Measurements from ENCODE around the gene PTGER1. TPM values are rescaled to one million over a fixed set of nuclear protein-coding genes. Genes with fewer than 3 reads are reported as not detected.
A peak's percentile ranks its signal among the peaks of the same experiment; 100 is the strongest.

Gene PTGER1
- total and polyA plus RNA-seq, 9 of the 15 experiments (the other 6 are each of a cell fraction or from before 2014, with no cell fraction given) = 0.06 to 0.36 (median 0.31) TPM; not detected in 5

DNA sequence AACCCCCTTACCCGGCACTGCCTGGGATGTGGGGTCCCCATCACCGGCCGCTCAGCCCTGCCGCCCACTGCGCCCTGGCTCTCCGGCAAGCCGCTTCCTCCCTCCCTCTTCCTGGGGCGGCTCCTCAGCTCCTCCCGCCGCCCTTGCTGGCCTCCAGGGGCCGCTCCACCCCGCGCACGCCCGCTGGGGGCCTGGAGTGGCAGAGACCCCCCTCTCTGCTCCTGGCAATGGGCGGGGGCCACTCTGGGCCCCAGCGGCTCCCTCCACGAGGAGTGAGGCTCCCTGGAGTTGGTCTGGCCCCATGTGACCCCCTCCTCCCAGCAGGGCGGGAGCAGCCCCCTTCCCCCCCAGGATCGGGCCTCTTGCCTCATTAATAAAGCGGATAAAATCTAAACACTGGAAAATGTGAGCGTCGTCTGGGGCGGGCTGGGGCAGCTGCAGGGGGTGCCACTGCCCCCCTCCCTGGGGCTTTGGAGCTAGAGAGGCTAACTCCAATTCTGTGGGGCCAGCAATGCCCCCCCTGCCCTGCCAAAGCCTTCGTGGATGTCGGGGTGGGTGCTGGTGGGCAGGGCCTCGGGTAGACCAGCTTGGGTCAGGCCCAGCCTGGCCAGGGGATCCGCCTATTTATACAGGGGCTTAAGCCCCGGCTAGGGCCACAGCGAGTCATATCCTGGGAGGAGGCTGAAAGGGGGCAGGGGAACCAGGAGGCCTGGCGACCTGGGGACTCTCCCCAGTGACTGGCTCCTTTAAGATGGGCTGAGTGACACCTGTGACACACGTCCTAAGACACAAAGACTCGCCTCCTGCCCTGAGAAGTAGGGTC lies at the start of gene PTGER1 (continued):
- TF ChIP-seq, protein P1, sequence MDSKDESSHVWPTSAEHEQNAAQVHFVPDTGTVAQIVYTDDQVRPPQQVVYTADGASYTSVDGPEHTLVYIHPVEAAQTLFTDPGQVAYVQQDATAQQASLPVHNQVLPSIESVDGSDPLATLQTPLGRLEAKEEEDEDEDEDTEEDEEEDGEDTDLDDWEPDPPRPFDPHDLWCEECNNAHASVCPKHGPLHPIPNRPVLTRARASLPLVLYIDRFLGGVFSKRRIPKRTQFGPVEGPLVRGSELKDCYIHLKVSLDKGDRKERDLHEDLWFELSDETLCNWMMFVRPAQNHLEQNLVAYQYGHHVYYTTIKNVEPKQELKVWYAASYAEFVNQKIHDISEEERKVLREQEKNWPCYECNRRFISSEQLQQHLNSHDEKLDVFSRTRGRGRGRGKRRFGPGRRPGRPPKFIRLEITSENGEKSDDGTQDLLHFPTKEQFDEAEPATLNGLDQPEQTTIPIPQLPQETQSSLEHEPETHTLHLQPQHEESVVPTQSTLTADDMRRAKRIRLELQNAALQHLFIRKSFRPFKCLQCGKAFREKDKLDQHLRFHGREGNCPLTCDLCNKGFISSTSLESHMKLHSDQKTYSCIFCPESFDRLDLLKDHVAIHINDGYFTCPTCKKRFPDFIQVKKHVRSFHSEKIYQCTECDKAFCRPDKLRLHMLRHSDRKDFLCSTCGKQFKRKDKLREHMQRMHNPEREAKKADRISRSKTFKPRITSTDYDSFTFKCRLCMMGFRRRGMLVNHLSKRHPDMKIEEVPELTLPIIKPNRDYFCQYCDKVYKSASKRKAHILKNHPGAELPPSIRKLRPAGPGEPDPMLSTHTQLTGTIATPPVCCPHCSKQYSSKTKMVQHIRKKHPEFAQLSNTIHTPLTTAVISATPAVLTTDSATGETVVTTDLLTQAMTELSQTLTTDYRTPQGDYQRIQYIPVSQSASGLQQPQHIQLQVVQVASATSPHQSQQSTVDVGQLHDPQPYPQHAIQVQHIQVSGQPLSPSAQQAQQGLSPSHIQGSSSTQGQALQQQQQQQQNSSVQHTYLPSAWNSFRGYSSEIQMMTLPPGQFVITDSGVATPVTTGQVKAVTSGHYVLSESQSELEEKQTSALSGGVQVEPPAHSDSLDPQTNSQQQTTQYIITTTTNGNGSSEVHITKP (IDR thresholded peaks at IDR 0.05; ENCODE audit: partially characterized antibody) = peak; percentile 10
- TF ChIP-seq, protein P2, sequence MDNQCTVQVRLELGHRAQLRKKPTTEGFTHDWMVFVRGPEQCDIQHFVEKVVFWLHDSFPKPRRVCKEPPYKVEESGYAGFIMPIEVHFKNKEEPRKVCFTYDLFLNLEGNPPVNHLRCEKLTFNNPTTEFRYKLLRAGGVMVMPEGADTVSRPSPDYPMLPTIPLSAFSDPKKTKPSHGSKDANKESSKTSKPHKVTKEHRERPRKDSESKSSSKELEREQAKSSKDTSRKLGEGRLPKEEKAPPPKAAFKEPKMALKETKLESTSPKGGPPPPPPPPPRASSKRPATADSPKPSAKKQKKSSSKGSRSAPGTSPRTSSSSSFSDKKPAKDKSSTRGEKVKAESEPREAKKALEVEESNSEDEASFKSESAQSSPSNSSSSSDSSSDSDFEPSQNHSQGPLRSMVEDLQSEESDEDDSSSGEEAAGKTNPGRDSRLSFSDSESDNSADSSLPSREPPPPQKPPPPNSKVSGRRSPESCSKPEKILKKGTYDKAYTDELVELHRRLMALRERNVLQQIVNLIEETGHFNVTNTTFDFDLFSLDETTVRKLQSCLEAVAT (IDR thresholded peaks at IDR 0.05) = no peak
- TF ChIP-seq SRSF7 (optimal IDR thresholded peaks at IDR 0.05; ENCODE audit: low read depth, low read length) (no peak), ZNF274 (IDR thresholded peaks at IDR 0.05; ENCODE audit: borderline replicate concordance, low read depth, low read length) (no peak)
- TF ChIP-seq, protein P3, sequence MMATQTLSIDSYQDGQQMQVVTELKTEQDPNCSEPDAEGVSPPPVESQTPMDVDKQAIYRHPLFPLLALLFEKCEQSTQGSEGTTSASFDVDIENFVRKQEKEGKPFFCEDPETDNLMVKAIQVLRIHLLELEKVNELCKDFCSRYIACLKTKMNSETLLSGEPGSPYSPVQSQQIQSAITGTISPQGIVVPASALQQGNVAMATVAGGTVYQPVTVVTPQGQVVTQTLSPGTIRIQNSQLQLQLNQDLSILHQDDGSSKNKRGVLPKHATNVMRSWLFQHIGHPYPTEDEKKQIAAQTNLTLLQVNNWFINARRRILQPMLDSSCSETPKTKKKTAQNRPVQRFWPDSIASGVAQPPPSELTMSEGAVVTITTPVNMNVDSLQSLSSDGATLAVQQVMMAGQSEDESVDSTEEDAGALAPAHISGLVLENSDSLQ (IDR thresholded peaks at IDR 0.05) = peak; percentile 83
- TF ChIP-seq, protein P4, sequence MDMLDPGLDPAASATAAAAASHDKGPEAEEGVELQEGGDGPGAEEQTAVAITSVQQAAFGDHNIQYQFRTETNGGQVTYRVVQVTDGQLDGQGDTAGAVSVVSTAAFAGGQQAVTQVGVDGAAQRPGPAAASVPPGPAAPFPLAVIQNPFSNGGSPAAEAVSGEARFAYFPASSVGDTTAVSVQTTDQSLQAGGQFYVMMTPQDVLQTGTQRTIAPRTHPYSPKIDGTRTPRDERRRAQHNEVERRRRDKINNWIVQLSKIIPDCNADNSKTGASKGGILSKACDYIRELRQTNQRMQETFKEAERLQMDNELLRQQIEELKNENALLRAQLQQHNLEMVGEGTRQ (CRISPR knock-in tag; IDR thresholded peaks at IDR 0.05) = 0 out of 2 replicates have a peak, but pooled peaks have one; percentile 5
